Activated CD8-positive, alpha-beta memory T cell treated with anti-CD3 and anti-CD28 coated beads, Interleukin-2, amount 50 U/mL, for 24 hours (primary cell): Measurements from ENCODE around the gene HAGH.
"Not testable (repeated sequence)": the region's sequence is repeated elsewhere in the genome, so short reads cannot be mapped to it uniquely, and the experiment has no call there.

Experiments
- DNase-seq: peaks from one replicate; pipeline ENCODE4 v3.0.0-alpha.2; 2020; ENCODE audit errors: extremely low read depth

HAGH gene

DNA sequence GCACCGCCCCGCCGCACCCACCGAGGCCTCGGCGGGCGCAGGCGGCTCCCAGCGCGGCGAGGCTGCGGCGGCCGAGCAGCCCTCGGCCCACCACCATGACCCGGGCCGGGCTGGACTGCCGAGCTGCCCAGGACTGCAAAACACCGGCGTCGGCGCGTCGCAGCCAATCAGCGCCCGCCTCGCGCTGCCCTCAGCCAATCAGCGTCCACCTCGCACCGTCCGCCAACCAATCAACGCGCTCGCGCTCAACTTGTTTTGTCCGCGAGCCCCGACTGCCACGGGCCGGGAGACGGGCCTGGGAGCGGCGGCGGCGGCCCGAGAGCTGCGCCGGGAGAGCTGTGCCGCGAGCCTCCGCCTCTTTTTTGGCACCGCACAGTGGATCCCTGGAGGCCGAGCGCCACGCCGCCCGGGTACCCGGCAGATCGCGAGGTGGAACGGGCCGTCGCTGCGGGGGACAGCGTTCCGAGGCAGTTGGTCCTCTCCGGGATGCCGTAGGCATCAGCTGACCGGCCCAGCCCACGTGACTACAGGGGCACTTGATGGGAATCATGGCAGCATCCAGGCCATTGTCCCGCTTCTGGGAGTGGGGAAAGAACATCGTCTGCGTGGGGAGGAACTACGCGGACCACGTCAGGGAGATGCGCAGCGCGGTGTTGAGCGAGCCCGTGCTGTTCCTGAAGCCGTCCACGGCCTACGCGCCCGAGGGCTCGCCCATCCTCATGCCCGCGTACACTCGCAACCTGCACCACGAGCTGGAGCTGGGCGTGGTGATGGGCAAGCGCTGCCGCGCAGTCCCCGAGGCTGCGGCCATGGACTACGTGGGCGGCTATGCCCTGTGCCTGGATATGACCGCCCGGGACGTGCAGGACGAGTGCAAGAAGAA is at the start of gene HAGH, which contains the start of gene FAHD1:
Gene HAGH, minus strand, starts transcription at position 135 of the 883 bp plus-strand sequence. Its CDS starts 38 bp downstream, at position 97.
Gene FAHD1, plus strand, starts transcription at position 516 of the 883 bp plus-strand sequence. Its CDS starts 33 bp downstream, at position 549.
- DNase-seq, result peak; percentile 72

DNA sequence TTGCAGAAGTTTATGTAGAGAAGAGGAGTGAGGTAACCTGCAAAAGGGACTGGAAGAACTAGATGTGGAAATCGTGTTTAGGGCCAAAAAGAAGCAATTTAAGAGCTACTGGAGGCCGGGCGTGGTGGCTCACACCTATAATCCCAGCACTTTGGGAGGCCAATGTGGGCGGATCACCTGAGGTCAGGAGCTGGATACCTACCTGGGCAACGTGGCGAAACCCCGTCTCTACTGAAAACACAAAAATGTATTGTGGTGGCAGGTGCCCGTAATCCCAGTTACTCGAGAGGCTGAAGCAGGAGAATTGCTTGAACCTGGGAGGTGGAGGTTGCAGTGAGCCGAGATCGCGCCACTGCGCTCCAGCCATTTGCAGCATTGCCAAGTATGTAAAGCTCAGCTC is 49.4 kb upstream of the HAGH start:
- not testable (repeated sequence) for DNase-seq

DNA sequence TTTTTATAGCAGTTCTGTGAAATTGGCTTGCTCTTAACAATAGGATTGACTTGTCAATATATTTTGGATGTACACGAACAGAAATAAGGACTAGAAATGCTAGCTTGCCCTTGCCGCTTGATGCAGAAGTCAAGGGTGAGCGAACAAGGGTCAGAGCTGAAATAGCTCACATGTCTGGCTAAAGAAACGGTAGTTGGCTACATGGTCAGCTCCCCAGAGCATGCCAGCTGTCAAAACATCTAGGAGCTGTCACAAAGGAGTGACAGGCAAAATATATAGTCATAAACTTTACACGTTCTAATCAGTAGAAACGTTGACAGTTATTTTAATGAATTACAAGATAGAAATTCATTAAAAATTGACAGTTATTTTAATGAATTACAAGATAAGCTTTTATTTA is 48.2 kb upstream of the HAGH start:
- no peak for DNase-seq

DNA sequence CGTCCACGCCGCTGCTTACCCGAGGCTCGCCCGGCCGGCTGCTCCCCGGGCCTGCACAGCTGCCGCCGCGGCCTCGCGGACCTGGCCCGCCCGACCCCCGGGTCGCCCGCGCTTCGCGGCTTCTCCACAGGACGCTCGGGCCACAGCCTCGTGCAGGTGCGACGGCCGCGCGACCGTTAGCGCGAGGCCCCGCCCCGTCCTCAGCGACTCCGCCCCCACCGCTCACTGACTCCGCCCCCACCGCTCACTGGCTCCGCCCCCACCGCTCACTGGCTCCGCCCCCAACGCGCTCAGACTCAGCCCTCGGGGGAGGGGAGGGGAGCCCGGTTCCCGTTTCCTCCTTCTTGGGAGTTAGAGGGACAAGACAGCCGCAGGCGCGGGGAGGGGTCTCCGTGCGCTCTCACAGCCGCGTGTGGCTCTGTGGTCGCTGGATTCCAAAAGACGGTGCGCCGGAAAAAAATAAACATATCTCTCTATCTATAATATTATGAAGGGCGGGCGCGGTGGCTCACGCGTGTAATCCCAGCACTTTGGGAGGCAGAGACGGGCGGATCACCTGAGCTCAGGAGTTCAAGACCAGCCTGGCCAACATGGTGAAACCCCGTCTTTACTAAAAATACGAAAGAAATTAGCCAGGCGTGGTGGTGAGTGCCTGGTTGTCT is 45.5 kb upstream of the HAGH start, which contains the start of gene MEIOB:
Gene MEIOB, minus strand, starts transcription at position 191 of the 662 bp plus-strand sequence. CDS start 3,989 bp downstream, outside the sequence.
- DNase-seq, result no peak

DNA sequence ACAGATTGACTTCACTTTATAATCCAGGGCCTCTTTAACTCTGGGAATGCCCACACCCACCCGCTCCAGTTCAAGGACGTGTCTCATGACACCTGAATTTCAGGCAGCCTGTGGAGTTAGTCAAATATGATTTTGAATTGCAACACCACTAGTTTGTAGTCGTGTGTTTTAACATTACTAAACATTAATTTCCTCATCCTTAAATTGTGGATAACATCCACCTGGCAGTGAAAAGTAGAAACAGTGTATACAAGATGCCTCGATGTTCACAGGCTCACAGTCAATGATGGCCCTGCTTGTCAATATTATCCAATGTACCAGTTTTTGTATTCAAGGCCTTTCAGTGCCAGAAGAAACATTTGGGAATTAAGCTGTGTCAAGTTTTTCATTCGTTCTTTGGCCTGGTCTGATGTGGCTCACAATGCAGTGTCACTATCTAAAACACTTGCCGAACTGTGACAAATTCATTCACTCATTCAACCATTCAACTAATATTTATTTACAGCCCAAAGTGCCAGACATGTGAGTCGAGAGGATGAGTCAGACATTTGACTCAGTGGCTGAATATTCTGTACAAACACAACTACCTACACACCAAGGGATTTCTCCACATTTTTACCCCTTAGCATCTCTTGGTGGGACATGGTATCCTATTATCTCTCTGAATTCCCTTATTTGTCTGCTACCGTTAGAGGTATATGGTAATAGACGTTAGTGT is 43.9 kb upstream of the HAGH start:
- DNase-seq, result no peak

DNA sequence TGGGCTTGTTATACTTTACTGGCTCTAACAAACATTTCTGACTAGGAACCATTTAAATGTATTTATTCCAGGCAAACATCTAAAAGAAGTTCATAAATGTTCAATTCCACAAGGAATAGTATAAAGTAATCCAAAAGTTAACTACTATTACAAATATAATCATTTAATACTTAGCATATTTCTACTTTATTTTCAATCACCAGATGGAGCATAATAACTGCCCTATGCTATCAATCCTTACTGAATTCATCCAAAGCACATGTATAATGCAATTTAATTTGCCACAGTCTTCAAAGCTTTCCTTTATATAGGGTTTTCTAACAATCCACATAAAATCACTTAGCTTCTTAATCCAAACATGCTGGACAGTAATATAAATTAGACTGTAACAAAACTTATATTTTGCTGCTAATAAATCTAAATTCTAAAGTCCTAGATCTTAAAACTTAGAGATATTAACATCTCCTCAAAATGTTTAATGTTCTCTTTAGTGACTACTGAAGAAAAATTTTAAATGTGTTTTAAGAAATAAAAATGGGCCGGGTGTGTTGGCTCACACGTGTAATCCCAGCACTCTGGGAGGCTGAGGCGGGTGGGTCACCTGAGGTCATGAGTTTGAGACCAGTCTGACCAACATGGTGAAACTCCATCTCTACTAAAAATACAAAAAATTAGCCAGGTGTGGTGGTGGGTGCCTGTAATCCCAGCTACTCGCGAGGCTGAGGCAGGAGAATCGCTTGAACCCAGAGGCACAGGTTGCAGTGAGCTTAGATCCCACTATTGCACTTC is 39.5 kb upstream of the HAGH start:
- DNase-seq, result no peak

DNA sequence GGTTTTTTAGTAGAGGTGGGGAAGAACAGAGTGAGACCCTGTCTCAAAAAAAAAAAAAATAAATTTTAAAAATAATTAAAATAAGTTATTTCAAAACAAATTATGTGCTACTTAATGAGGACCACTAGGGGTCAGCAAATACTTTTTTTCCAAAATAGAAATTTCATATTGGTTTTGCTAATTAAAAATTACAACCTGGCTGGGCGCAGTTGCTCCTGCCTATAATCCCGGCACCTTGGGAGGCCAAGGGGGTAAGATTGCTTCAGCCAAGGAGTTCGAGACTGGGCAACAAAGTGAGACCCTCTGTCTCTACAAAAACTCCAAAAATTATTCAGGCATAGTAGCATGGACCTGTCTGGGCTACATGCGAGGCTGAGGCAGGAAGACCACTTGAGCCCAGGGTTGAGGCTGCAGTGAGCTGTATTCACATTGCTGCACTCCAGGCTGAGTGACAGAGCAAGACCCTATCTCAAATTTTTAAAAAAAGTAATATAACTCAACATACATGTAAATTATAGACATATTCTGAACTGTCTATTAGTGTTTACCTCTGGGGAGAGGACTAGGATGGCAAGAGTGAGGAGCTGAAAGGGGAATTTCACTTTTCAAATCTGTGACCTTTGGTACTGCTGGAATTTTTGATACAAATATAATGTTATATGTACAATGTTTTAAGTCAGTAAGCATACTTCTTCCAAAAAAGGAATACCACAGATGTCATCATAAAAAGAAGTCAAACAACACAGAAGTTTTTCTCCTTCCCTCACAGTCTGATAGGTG is 37.2 kb upstream of the HAGH start:
- DNase-seq, result no peak

DNA sequence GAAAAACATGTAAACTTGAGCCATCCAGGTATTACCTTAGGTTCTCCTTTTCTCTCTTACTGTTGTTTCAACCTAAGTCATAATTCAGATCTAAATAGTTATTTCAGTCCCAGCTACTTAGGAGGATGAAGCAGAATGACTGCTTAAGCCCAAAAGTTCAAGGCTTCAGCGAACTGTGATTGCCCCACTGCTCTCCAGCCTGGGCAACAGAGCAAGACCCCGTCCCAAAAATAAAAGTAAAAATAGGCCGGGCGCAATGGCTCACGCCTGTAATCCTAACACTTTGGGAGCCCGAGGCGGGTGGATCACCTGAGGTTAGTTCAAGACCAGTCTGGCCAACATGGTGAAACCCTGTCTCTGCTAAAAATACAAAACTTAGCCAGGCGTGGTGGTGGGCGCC is 35.8 kb upstream of the HAGH start:
- DNase-seq, result no peak

DNA sequence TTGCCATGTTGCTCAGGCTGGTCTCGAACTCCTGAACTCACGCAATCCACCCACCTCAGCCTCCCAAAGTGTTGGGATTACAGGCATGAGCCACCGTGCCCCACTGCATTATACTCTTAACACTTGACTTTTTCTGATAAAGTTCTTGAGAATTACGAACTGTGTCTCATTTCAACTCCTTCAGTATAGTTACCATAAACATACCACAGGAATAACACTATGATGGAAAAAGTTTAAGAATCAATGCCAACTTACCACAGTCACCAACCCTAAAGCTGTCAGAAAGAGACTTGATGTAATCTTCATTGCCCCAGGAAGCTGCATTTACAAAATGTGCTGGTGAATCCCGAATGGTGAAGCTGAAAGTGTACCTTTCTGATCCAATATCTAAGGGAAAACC is 35.1 kb upstream of the HAGH start:
- no peak for DNase-seq

DNA sequence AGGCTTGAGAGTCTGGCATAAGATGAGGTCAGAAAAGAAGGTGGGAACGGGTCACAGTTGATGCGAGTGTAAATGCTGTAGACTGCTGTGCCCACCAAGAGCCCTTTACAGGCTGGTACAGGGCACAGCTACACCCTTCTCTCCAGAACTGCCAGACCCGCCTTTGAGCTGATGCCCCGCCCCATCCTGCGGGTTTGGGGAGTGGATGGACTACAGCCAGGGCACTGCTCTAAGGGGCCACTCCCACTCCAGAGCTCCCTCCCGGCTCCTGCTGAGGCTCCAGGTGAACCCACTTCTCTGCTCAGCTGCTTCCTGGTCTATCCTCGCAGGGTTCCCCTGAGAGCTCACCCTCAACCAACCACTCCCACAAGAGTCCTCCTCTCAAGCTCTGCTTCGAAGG is 33.0 kb upstream of the HAGH start:
- no peak for DNase-seq

DNA sequence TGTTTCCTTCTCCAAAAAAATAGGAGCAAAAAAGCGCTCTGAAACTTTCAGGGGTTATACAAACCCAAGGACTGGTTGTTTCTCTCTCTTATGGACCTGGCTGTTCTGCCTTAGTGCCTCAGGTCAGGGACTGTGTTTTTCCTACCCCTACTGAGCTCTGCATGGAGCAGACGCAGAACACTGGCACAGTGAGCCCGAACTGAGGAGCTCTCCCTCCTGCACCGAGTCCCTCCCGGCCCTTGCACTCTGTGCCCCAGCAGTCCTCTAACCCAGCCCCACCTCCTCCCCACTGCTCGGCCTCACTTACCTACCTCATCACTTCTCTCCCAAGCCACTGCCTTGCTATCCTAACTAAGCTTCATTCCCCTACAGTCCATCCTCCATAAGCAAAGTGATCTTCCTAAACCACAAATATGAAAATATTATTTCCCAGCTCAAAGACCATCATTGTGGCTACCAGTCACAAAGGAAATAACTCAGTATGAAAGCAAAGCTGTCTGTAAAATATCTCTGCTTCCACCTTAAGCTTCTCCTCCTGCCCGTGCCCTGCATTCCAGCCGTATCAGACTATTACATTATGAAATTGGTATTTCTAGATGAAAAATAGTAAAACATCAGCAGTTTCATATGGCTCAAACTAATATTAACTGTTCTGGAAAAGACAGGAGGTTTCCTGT is 31.7 kb upstream of the HAGH start:
- DNase-seq, result no peak

DNA sequence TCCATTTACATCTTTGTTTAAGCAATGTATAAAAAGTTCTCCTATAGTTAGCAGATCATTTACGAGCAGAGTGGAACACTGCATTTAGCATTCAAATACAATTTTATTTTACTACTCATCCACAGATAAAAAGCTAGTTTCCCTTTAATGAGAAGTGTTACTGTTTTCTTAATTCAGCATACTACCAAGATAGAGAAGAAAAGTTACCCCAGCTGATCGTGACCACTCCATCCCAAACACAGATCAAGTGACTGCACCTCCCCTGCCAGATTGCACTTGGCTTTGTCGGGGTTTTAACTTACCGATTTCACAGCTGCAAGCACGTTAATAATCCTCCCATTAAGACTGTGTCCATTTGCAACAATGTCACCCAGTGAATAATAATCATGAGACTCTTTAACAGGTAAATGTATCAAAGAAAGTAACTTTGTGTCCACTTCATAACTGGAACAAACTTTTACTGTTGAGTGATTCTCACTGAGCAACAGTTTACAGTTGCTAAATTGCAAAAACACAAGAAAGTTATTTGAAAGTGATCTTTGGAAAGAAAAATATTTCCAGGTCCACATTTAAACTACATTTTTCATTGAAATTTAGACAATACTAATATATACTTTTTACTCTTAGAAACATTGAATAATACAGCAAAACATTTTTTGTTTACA is 30.9 kb upstream of the HAGH start:
- DNase-seq, result no peak

DNA sequence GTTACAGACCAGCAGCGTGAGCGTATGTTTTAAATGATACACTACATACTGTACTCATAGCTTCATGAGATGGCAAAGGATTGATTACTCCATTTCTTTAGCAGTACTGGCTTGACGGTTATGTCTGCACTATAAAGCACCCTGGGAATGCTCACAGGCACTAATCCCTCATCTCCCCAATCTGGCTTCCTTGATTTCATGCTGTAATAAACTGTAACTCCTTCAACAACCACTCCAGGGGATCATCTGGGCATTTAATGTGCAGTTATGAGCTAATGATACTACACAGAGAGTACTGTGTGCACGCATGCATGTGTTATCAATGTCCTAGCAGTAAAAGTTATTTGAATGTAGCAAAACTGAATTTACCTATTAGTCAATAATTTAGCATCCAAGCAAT is 25.2 kb upstream of the HAGH start:
- DNase-seq, result no peak

DNA sequence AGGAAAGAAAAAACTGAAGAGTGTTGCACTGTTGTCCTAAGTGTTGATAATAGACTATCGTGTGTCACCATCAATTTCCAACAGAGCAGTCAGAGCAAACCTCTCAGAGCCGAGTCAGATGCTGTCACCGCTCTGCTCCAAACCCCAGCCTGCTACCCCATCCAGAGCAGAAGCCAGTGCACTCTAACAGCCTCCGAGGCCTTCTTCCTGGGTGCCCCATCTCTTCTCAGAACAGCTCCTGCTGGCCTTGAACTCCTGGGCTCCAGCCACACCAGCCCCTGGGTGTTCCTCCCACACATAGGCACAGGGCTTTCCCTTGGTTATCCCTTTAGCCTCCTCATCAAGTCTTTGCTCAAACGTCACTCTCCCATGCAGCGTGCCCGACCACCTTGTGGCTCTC is 24.4 kb upstream of the HAGH start:
- DNase-seq, result no peak

DNA sequence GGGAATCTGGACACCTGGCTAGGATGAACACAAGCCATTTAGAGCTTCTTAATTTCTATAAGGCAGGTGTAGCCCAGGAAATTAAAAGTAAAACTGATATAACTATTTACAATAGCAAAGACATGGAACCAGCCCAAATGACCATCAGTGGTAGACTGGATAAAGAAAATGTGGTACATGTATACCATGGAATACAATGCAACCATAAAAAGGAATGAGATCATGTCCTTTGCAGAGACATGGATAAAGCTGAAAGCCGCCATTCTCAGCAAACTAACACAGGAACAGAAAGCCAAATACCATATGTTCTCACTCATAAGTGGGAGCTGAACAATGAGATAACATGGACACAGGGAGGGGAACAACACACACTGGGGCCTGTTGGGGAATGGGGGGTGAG is 19.8 kb upstream of the HAGH start:
- no peak for DNase-seq

DNA sequence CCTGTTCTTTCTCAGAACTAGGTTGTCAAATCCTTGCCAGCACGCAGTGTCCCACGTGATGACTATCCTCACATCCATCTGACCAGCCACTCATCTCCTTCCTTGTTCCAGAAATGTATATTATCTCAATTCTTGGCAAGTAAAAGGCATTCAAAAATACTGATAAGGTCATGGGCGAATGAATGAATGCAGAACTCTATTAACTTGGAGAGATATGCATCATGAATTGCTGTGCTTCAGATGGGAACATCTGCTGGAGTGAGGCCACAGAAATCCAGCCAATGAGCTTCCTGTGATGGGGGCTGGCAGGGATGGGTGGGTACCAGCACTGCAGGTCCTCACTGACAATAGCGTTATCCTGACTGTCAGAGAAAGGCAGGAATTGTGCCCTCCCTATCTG is 19.4 kb upstream of the HAGH start:
- DNase-seq, result no peak

DNA sequence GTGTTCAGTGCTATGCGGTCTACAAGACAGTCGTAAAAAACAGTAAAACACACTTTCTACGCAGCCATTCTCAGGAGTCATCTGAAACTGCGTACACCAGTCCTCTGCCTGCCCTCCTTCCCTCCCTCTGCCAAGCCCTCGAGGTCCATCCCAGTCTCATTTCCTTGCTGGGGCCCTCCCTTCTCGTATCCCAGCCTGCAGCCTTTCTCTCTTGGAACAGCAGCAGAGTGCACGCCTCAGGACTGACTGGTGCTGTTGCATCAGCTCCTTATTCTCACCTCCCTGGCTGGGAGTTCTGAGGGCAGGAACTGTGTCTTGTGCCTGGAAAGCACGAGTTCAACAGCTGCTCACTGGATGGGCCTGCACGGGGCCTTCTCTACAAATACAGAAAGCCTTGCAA is 12.9 kb upstream of the HAGH start:
- DNase-seq, result no peak

DNA sequence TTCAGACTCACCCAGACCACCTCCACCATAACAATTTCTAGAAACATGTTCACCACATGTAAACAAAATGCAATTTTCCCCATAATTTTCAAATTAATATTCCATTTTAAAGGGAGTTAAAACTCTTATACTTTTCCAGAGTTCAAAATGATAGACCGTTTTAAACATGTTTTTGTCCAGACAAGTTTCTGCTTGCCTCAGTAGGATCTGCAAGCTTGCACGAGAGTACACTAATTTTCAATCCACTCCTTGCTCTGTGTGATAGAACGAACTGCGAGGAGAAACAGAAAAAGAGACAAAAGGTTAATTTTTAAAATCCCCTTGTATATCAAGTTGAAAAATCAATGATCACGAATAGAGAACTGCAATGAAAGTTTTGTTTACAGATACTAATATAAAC is 7.5 kb upstream of the HAGH start:
- DNase-seq, result no peak

DNA sequence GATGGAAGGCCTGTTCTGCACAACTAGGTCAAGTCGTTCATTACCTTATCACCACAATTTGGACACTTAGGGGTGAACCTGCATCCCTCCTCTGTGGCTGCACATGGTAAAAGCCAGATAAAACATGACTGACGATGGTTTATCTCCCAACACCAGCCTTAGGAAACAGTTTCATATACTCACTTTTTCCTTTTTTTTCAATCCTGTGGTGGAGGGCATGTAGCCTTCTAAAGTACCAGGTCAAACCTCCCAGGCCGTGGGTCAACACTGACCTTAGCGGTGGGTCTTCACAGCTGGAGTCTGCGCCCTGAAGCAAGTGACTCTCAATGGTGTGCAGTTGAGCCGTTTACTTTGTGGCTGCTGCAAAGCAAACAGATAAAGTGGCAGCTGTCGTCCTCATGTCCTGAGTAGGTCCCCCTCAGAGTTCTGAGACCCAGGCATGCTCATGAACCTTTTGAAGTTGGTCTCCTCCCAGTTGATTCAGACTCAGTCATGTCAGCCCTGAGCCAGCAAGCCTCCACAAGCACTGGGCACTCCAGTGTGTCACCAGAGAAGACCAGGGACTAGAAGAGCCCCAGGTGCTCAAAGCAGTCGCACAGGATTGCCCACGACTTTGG is 6.3 kb upstream of the HAGH start:
- no peak for DNase-seq
